Uterus (tissue), 4 donors: ENCODE results near the gene CEP63. TPM values are rescaled to one million over a fixed set of nuclear protein-coding genes. Genes with fewer than 3 reads are reported as not detected.

Experiments used
- DNase-seq, 2 donors: peaks; one replicate each; pipeline ENCODE4 v3.0.0-alpha.2; 2019 to 2020
- H3K27ac ChIP-seq, 2 donors: fragments of 200-600 bp; sonication (generic); 1 replicate in 1 of 2; 2 replicates in 1 of 2; pipeline ENCODE4 v1.5.1; 2016 to 2018
- H3K27me3 ChIP-seq, 2 donors: fragments of 200-600 bp; sonication (generic); one replicate each; pipeline ENCODE4 v1.5.1; 2018 to 2019; ENCODE audit warnings: control low read depth in 1 of 2
- H3K36me3 ChIP-seq, 2 donors: fragments of 200-600 bp; sonication (generic); one replicate each; pipeline ENCODE4 v1.5.1; 2019; ENCODE audit warnings: control low read depth in 1 of 2
- H3K4me1 ChIP-seq, 2 donors: fragments of 200-600 bp; sonication (generic); one replicate each; pipeline ENCODE4 v1.5.1; 2018 to 2019; ENCODE audit warnings: control low read depth in 1 of 2
- H3K4me3 ChIP-seq, 2 donors: fragments of 200-600 bp; sonication (generic); 1 replicate in 1 of 2; 2 replicates in 1 of 2; pipeline ENCODE4 v1.5.1; 2018 to 2019; ENCODE audit warnings: mild to moderate bottlenecking in 1 of 2
- H3K9me3 ChIP-seq, 2 donors: fragments of 200-600 bp; sonication (generic); one replicate each; pipeline ENCODE4 v1.5.1; 2019; ENCODE audit warnings: control low read depth in 1 of 2
- POLR2A ChIP-seq, 2 donors: fragments of 450-650 bp; IDR thresholded peaks; one replicate each; pipeline ENCODE4 v1.6.1; 2016; ENCODE audit warnings: antibody characterized with exemption in 2 of 2, mild to moderate bottlenecking in 1 of 2, moderate library complexity in 1 of 2
- intact Hi-C: fragments of 100-400 bp; cut with DNase I; formaldehyde crosslinking; loops from one replicate; pipeline ENCODE4 v1.15.1; 2023; ENCODE audit warnings: low total_unique reads
- total RNA-seq, 4 donors: library from RNA; depleted of rRNA in 3 of 4; stranded (reverse); fragments of >200 nt in 3 of 4; gene quantifications; one replicate each; pipeline versions ENCODE4 v1.1.0 to v1.2.4, GENCODE V29; 2014 to 2023
- TF ChIP-seq, protein P1 (sequence below), 4 experiments: fragments of 200-600 bp in 2 of 4; fragments of 450-650 bp in 2 of 4; sonication (generic) in 2 of 4; IDR thresholded peaks; one replicate each; pipeline ENCODE4 v1.5.1; 2016 to 2019; ENCODE audit warnings: antibody characterized with exemption in 4 of 4, mild to moderate bottlenecking in 2 of 4, moderate library complexity in 1 of 4
- donor health status: DM: yes; HTN: yes; CAD: no.

CEP63 gene
- total RNA-seq = 10 to 100 TPM in 3 of 4 donors, 1 to 10 TPM in 1; 5.9 to 25.5 (median 16.5) TPM

DNA sequence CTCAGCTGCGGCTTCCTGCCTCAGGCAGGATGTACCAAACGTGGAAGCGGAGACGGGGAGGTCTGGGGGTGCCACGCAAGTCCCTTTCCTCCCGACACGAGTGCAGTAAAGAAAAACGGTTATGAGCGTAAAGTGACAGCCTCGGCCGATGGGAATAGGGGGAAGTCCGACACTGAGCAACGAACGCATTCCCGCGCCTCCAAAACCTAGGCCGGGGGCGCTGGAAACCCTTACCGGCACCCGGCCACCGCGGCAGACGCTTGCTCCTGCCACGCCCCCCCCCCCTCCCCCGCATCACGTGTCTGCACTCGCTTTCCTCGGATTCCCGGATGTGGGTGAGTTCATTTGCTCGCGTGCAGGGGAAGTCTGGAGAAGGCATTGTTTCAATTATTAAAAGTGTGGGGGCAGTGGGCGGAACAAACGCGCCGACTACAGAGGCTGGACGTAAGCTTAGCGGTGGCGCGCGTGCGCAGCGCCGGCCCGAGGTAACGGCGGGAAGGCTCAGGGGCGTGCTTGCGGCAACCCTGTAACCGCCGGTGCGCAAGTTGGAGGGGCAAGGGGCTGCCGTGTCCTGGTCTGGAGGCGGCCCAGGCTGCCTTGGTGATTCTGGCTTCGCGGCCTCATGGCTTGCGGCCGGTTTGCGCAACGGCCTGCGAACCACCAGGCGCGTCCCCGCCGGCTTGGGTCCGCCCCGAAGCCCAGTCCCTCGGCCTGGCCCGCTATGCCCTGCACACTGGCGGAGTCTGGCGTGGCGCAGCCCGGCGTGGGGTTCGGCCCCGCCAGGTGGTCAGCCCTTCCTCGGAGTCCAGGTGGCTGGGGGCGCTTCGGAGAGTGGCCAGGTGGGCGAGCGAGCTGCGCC is at the start of gene CEP63, which contains the start of gene ANAPC13:
TSS of gene CEP63 (plus strand) at position 340 of the 859 bp plus-strand sequence. CDS start 9,264 bp downstream, outside the sequence.
TSS of gene ANAPC13 (minus strand) at position 268 of the 859 bp plus-strand sequence. CDS start 3,081 bp downstream, outside the sequence.
- no peaks in the 10 kb centered on the region for H3K9me3 ChIP-seq
- H3K4me3 ChIP-seq = peak within 1 kb of the TSS; percentile 72 to 95
- intact Hi-C loops = no loop called here
- peak; percentile 91 to 97 for DNase-seq
- H3K27me3 ChIP-seq = no peaks in the 10 kb centered on the region
- H3K36me3 ChIP-seq = no peaks in the 10 kb centered on the region
- peak within 1 kb of the TSS; percentile 95 to 97 for H3K27ac ChIP-seq
- TF ChIP-seq, protein P1, sequence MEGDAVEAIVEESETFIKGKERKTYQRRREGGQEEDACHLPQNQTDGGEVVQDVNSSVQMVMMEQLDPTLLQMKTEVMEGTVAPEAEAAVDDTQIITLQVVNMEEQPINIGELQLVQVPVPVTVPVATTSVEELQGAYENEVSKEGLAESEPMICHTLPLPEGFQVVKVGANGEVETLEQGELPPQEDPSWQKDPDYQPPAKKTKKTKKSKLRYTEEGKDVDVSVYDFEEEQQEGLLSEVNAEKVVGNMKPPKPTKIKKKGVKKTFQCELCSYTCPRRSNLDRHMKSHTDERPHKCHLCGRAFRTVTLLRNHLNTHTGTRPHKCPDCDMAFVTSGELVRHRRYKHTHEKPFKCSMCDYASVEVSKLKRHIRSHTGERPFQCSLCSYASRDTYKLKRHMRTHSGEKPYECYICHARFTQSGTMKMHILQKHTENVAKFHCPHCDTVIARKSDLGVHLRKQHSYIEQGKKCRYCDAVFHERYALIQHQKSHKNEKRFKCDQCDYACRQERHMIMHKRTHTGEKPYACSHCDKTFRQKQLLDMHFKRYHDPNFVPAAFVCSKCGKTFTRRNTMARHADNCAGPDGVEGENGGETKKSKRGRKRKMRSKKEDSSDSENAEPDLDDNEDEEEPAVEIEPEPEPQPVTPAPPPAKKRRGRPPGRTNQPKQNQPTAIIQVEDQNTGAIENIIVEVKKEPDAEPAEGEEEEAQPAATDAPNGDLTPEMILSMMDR (IDR thresholded peaks at IDR 0.05) = peak in 2 of 4 experiments; percentile 8 to 10
- peak; percentile 51 to 78 for TF ChIP-seq POLR2A (IDR thresholded peaks at IDR 0.05)
- peaks cover 0 to 8% of the 10 kb centered on the region in 2 donors for H3K4me1 ChIP-seq

DNA sequence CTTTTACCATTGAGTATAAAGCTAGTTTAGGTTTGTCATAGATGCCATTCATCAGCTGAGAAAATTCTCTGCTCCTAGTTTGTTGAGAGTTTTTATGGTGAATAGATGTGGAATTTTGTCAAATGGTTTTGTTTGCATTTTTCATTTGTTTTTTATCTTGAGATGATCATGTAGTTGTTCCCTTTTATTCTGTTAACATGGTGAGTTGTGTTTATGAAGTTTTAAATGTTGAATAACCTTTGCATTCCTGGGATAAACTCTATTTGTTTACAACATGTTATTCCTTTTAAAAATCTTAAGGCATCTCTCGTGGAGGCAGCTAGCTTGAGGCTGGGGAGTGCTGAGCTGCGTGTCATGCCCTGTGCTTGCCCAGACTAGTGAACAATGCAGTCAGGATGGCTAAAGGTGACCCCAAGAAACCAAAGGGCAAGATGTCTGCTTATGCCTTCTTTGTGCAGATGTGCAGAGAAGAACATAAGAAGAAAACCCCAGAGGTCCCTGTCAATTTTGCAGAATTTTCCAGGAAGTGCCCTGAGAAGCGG is 48.6 kb upstream of the CEP63 start:
- H3K27ac ChIP-seq = no peak overlapping the region
- intact Hi-C loops = no loop called here
- no peak for DNase-seq
- no peaks in the 10 kb centered on the region for H3K27me3 ChIP-seq
- no peaks in the 10 kb centered on the region for H3K4me1 ChIP-seq
- no peaks in the 10 kb centered on the region for H3K36me3 ChIP-seq
- H3K9me3 ChIP-seq = no peaks in the 10 kb centered on the region
- no peak for TF ChIP-seq POLR2A (IDR thresholded peaks at IDR 0.05)
- TF ChIP-seq, protein P1 (IDR thresholded peaks at IDR 0.05) = no peak
- H3K4me3 ChIP-seq = no peak overlapping the region

DNA sequence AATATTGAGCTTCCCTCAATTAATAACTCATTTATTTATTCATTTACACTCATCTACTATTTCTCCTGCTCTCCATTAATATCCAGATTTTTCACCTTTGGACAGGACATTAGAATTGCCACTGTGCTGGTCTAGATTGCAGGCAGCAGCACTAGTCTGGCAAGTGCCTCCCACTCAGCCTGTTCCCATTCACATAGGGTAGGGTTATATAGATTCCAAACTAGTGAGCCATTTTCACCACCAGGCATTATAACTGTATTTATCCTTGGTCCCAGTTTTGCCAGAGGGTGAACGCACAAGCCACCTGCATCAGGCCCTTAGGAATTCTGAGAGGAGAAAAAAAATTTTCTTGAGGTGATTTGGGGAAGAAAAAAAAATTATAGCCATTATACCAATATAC is 44.5 kb upstream of the CEP63 start:
- DNase-seq = no peak
- H3K9me3 ChIP-seq = no peaks in the 10 kb centered on the region
- TF ChIP-seq, protein P1 (IDR thresholded peaks at IDR 0.05) = no peak
- no peak for TF ChIP-seq POLR2A (IDR thresholded peaks at IDR 0.05)

DNA sequence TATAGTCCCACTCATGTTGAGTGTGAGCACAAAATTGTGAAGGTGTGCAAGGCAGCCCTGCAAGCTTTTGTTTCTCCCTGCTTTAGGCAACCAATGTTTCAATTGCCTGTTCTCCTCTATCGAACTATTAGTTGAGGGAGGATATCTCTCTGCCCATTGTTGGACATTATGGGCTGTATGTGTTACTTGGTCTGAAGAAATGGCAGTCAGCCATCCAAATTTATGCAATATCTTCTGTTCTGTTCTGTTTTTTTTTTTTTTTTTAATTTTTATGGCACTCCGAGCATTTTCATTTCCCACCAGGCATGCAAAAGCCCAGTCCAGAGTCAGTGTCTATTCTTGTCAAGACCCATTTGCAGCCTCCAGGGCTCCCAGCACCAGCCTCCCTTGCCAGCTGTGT is 44.0 kb upstream of the CEP63 start:
- Histone ChIP-seq H3K9me3 (no peaks in the 10 kb centered on the region), H3K4me3 (no peak overlapping the region), H3K36me3 (no peaks in the 10 kb centered on the region), H3K27me3 (no peaks in the 10 kb centered on the region), H3K27ac (no peak overlapping the region), H3K4me1 (no peaks in the 10 kb centered on the region)
- no peak for DNase-seq
- intact Hi-C loops = loop anchor here (5.0 kb wide), 1 partner anchor 1995 kb away; no protein-coding TSS in a partner anchor
- TF ChIP-seq, protein P1 (IDR thresholded peaks at IDR 0.05) = no peak
- TF ChIP-seq POLR2A (IDR thresholded peaks at IDR 0.05) = no peak

More for the DNA sequence above, 44.5 kb upstream of the CEP63 start:
- intact Hi-C loops = loop anchor here (5.0 kb wide), 1 partner anchor 1994 kb away; no protein-coding TSS in a partner anchor
- Histone ChIP-seq H3K27me3 (no peaks in the 10 kb centered on the region), H3K27ac (no peak overlapping the region), H3K36me3 (no peaks in the 10 kb centered on the region), H3K4me1 (no peaks in the 10 kb centered on the region), H3K4me3 (no peak overlapping the region)

DNA sequence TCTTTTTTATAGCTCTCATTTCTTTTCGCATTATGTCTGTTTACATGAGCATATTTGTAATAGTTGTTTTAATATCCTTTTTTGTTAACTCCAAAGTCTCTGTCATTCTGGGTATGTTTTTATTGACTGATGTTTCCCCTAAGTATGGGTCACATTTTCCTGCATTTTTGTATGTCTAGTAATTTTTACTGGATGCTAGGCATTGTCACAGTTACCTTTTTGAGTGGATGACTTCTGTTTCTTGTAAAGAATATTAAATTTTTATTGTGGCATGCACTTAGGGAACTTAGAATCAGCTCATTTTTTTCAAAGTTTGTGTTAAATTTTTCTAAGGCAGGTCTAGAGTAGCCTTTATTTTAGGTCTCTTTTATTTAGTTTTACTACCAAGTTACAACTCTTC is 40.8 kb upstream of the CEP63 start:
- H3K9me3 ChIP-seq = no peaks in the 10 kb centered on the region
- no peaks in the 10 kb centered on the region for H3K36me3 ChIP-seq
- H3K27ac ChIP-seq = no peak overlapping the region
- TF ChIP-seq, protein P1 (IDR thresholded peaks at IDR 0.05) = no peak
- TF ChIP-seq POLR2A (IDR thresholded peaks at IDR 0.05) = no peak
- H3K27me3 ChIP-seq = no peaks in the 10 kb centered on the region
- no peak overlapping the region for H3K4me3 ChIP-seq
- DNase-seq = no peak
- no peaks in the 10 kb centered on the region for H3K4me1 ChIP-seq
- intact Hi-C loops = no loop called here
